MCF 10A (cell line): ENCODE measurements around the gene BANF2. TPM values are rescaled to one million over a fixed set of nuclear protein-coding genes. Genes with fewer than 3 reads are reported as not detected.
A peak's percentile ranks its signal among the peaks of the same experiment; 100 is the strongest.

ENCODE experiments used
- BruUV-seq: library from RNA; stranded (reverse); fragments of 400-500 nt; replicated peaks from 2 replicates; lab custom pipeline; 2021; lab: Mats Ljungman, UMichigan
- CTCF ChIA-PET: fragments of 300-600 bp; sonication (Branson Sonifier 250); formaldehyde crosslinking; extraction: SDS; loops from one replicate; lab custom pipeline; 2021; ENCODE audit warnings: antibody characterized with exemption, inconsistent platforms; lab: Yijun Ruan, JAX
- POLR2A ChIA-PET: fragments of 300-600, 350-650 bp; sonication (Branson Sonifier 250); formaldehyde crosslinking; extraction: SDS; loops from one replicate; lab custom pipeline; 2020; ENCODE audit warnings: antibody characterized with exemption, inconsistent platforms; lab: Yijun Ruan, JAX
- DNase-seq: peaks from one replicate; pipeline ENCODE4 v3.0.0-alpha.2; 2018; ENCODE audit not compliant: unreplicated experiment
- H3K27ac Mint-ChIP-seq: one replicate; pipeline ENCODE4 v1.8.0; 2022; ENCODE audit warnings: mild to moderate bottlenecking, low read depth, mixed read lengths; ENCODE audit not compliant: unreplicated experiment
- H3K27me3 Mint-ChIP-seq: one replicate; pipeline ENCODE4 v1.8.0; 2022; ENCODE audit warnings: mixed read lengths; ENCODE audit not compliant: insufficient read depth, unreplicated experiment
- H3K36me3 Mint-ChIP-seq: one replicate; pipeline ENCODE4 v1.8.0; 2022; ENCODE audit warnings: mild to moderate bottlenecking, moderate library complexity, mixed read lengths; ENCODE audit not compliant: insufficient read depth, unreplicated experiment
- H3K4me1 Mint-ChIP-seq: one replicate; pipeline ENCODE4 v1.8.0; 2022; ENCODE audit warnings: mixed read lengths; ENCODE audit not compliant: insufficient read depth, unreplicated experiment
- H3K4me3 Mint-ChIP-seq: one replicate; pipeline ENCODE4 v1.8.0; 2022; ENCODE audit warnings: mild to moderate bottlenecking, moderate library complexity, mixed read lengths; ENCODE audit not compliant: unreplicated experiment
- H3K9me3 Mint-ChIP-seq: one replicate; pipeline ENCODE4 v1.8.0; 2022; ENCODE audit warnings: mixed read lengths; ENCODE audit not compliant: unreplicated experiment
- CTCF ChIP-seq: fragments of 200-600 bp; IDR thresholded peaks from one replicate; pipeline ENCODE4 v1.8.0; 2022; ENCODE audit warnings: antibody characterized with exemption, mild to moderate bottlenecking; ENCODE audit not compliant: unreplicated experiment
- intact Hi-C: fragments of 100-400 bp; cut with micrococcal nuclease; formaldehyde crosslinking; loops from 2 replicates; pipeline ENCODE4 v1.14.1; 2022
- total RNA-seq: library from RNA; stranded (reverse); gene quantifications from 2 replicates; pipeline ENCODE4 v1.2.3, GENCODE V29; 2022

The BANF2 gene
- total RNA-seq, 1 experiment from 2014 or later = not detected

GRCh38 chr20:17659801-17660200, 40.0 kb upstream of the BANF2 start:
- Mint-ChIP-seq H3K27me3 (no peaks in the 10 kb centered on the region), H3K4me3 (no peak overlapping the region), H3K27ac (no peak overlapping the region), H3K36me3 (peaks cover 52% of the 10 kb centered on the region), H3K4me1 (peaks cover 21% of the 10 kb centered on the region), H3K9me3 (no peaks in the 10 kb centered on the region)
- TF ChIP-seq CTCF = no peak
- ChIA-PET CTCF (interaction anchor here (0.5 kb wide), 1 partner anchor 183 kb away, joined by 3 read pairs; no protein-coding TSS in a partner anchor), POLR2A (no interaction called here)
- BruUV-seq = TSS peak; percentile 88
- no peak for DNase-seq
- intact Hi-C loops = no loop called here

- Mint-ChIP-seq H3K27ac (no peak overlapping the region), H3K4me1 (peaks cover 21% of the 10 kb centered on the region), H3K36me3 (peaks cover 47% of the 10 kb centered on the region), H3K27me3 (no peaks in the 10 kb centered on the region), H3K9me3 (no peaks in the 10 kb centered on the region), H3K4me3 (no peak overlapping the region)
- TF ChIP-seq CTCF = no peak
- no peak for DNase-seq
- no TSS peak for BruUV-seq
- intact Hi-C loops = no loop called here
- ChIA-PET POLR2A (no interaction called here), CTCF (no interaction called here)
Measured at GRCh38 chr20:17660667-17661066, 39.1 kb upstream of the BANF2 start.

- CTCF ChIA-PET = no interaction called here
- H3K9me3 Mint-ChIP-seq = no peaks in the 10 kb centered on the region
- no TSS peak for BruUV-seq
- peaks cover 18% of the 10 kb centered on the region for H3K4me1 Mint-ChIP-seq
- peaks cover 50% of the 10 kb centered on the region for H3K36me3 Mint-ChIP-seq
- POLR2A ChIA-PET = no interaction called here
- H3K4me3 Mint-ChIP-seq = no peak overlapping the region
- intact Hi-C loops = no loop called here
- TF ChIP-seq CTCF = no peak
- H3K27me3 Mint-ChIP-seq = no peaks in the 10 kb centered on the region
- no peak for DNase-seq
- no peak overlapping the region for H3K27ac Mint-ChIP-seq
Measured at GRCh38 chr20:17661121-17661744, 38.5 kb upstream of the BANF2 start.

GRCh38 chr20:17662333-17663039, 37.3 kb upstream of the BANF2 start:
- Mint-ChIP-seq H3K4me1 (peaks cover 11% of the 10 kb centered on the region), H3K9me3 (no peaks in the 10 kb centered on the region), H3K4me3 (no peak overlapping the region), H3K27ac (no peak overlapping the region), H3K27me3 (no peaks in the 10 kb centered on the region), H3K36me3 (peaks cover 45% of the 10 kb centered on the region)
- CTCF ChIA-PET = interaction anchor here (0.6 to 1.7 kb wide), 2 partner anchors 19 to 1158 kb away, joined by 4 to 8 read pairs; no protein-coding TSS in a partner anchor
- no TSS peak for BruUV-seq
- POLR2A ChIA-PET = interaction anchor here (0.6 kb wide), 1 partner anchor 902 kb away, joined by 5 read pairs; no protein-coding TSS in a partner anchor
- intact Hi-C loops = no loop called here
- TF ChIP-seq CTCF = no peak
- no peak for DNase-seq
